ENCODE data around the gene ARL6IP5.

The ARL6IP5 gene

GRCh38 chr3:69058180-69058946, 26.4 kb upstream of the ARL6IP5 start:
- Mint-ChIP-seq H3K4me1 (no peaks in the 10 kb centered on the region), H3K9me3 (no peaks in the 10 kb centered on the region), H3K27me3 (ENCODE audit: low read depth, poor library complexity) (no peaks in the 10 kb centered on the region), H3K4me3 (no peak overlapping the region), H3K36me3 (ENCODE audit: low read depth) (peaks cover 76% of the 10 kb centered on the region), H3K27ac (no peak overlapping the region)
- TF ChIP-seq CTCF (IDR thresholded peaks at IDR 0.05) = no peak
- DNase-seq = no peak

GRCh38 chr3:69058947-69059224, 25.9 kb upstream of the ARL6IP5 start:
- Mint-ChIP-seq H3K27ac (no peak overlapping the region), H3K36me3 (ENCODE audit: low read depth) (peaks cover 81% of the 10 kb centered on the region)
- no peak for DNase-seq

GRCh38 chr3:69059688-69060087, 25.0 kb upstream of the ARL6IP5 start:
- no peak for TF ChIP-seq CTCF (IDR thresholded peaks at IDR 0.05)
- Mint-ChIP-seq H3K9me3 (no peaks in the 10 kb centered on the region), H3K36me3 (ENCODE audit: low read depth) (peaks cover 88% of the 10 kb centered on the region), H3K27me3 (ENCODE audit: low read depth, poor library complexity) (no peaks in the 10 kb centered on the region), H3K4me1 (no peaks in the 10 kb centered on the region), H3K27ac (no peak overlapping the region), H3K4me3 (no peak overlapping the region)
- no peak for DNase-seq

More at GRCh38 chr3:69058947-69059224, 25.9 kb upstream of the ARL6IP5 start:
- TF ChIP-seq CTCF (IDR thresholded peaks at IDR 0.05) = no peak
- Mint-ChIP-seq H3K4me1 (no peaks in the 10 kb centered on the region), H3K4me3 (no peak overlapping the region), H3K27me3 (ENCODE audit: low read depth, poor library complexity) (no peaks in the 10 kb centered on the region), H3K9me3 (no peaks in the 10 kb centered on the region)

- Mint-ChIP-seq H3K9me3 (no peaks in the 10 kb centered on the region), H3K27me3 (ENCODE audit: low read depth, poor library complexity) (no peaks in the 10 kb centered on the region), H3K4me3 (no peak overlapping the region), H3K27ac (peak overlapping the region; percentile 25), H3K4me1 (no peaks in the 10 kb centered on the region), H3K36me3 (ENCODE audit: low read depth) (peaks cover 66% of the 10 kb centered on the region)
- TF ChIP-seq CTCF (IDR thresholded peaks at IDR 0.05) = no peak
- DNase-seq = no peak
Measured at GRCh38 chr3:69063636-69064035, 21.1 kb upstream of the ARL6IP5 start.

GRCh38 chr3:69065318-69065964, 19.3 kb upstream of the ARL6IP5 start:
- Mint-ChIP-seq H3K9me3 (no peaks in the 10 kb centered on the region), H3K4me3 (no peak overlapping the region), H3K36me3 (ENCODE audit: low read depth) (peaks cover 56% of the 10 kb centered on the region), H3K4me1 (no peaks in the 10 kb centered on the region), H3K27ac (peak overlapping the region; percentile 5), H3K27me3 (ENCODE audit: low read depth, poor library complexity) (no peaks in the 10 kb centered on the region)
- DNase-seq = no peak
- TF ChIP-seq CTCF (IDR thresholded peaks at IDR 0.05) = no peak

GRCh38 chr3:69066121-69066520, 18.6 kb upstream of the ARL6IP5 start:
- Mint-ChIP-seq H3K4me3 (no peak overlapping the region), H3K36me3 (ENCODE audit: low read depth) (peaks cover 56% of the 10 kb centered on the region), H3K4me1 (no peaks in the 10 kb centered on the region), H3K9me3 (no peaks in the 10 kb centered on the region), H3K27ac (no peak overlapping the region), H3K27me3 (ENCODE audit: low read depth, poor library complexity) (no peaks in the 10 kb centered on the region)
- no peak for DNase-seq
- TF ChIP-seq CTCF (IDR thresholded peaks at IDR 0.05) = no peak
